ENCODE results near the gene APOLD1. TPM values are rescaled to one million over a fixed set of nuclear protein-coding genes. Genes with fewer than 3 reads are reported as not detected.

APOLD1 gene
- total RNA-seq, 2 donors from 2014 or later, result 1.8 to 3.2 TPM

Small RNA genes lying within 50 kb of the gene (microRNA-seq; reads per million reads assigned to microRNA genes)
- not detected for gene MIR613 (ENCODE audit: borderline microRNAs expressed)

Other genes with a start within 250 kb of the APOLD1 start
- 10 to 100 TPM; 28.1 to 42.5 TPM for gene DUSP16, start 222.8 kb upstream of the APOLD1 start, total RNA-seq
- 10 to 100 TPM; 27.2 to 46.9 TPM for gene CREBL2, start 173.8 kb upstream of the APOLD1 start, total RNA-seq
- 1 to 10 TPM; 5.4 to 7.2 TPM for gene GPR19, start 89.5 kb upstream of the APOLD1 start, total RNA-seq
- gene CDKN1B, start 68.3 kb upstream of the APOLD1 start, total RNA-seq, result 10 to 100 TPM; 40.1 to 63.9 TPM
- 100 to 1,000 TPM in 1 of 2 donors, 10 to 100 TPM in 1; 92.3 to 154 TPM for gene DDX47, start 27.7 kb downstream of the APOLD1 start, total RNA-seq
- 1 to 10 TPM in 1 of 2 donors, under 1 TPM in 1; 0.15 to 1.0 TPM for gene GPRC5A, start 105.9 kb downstream of the APOLD1 start, total RNA-seq
- not detected for gene GPRC5D, start 166.5 kb downstream of the APOLD1 start, total RNA-seq
- gene HEBP1, start 214.6 kb downstream of the APOLD1 start, total RNA-seq, result 10 to 100 TPM; 27.4 to 29.1 TPM